Astrocyte of the spinal cord (primary cell): Measurements from ENCODE around the gene RCHY1.

Experiments used
- DNase-seq: peaks from one replicate; pipeline ENCODE4 v3.0.0; 2011; ENCODE audit warnings: low read depth, low spot score
- H3K4me3 ChIP-seq: 2 replicates; pipeline ENCODE4 v1.5.1; 2011; ENCODE audit warnings: low read depth, mild to moderate bottlenecking, low read length, moderate library complexity
- CTCF ChIP-seq: IDR thresholded peaks from 2 replicates; pipeline ENCODE4 v1.5.1; 2012; ENCODE audit warnings: low read depth, mild to moderate bottlenecking, low read length, inconsistent platforms
- in situ Hi-C: cut with HindIII; loops from 2 replicates; pipeline ENCODE4 v1.10.0; 2017; ENCODE audit warnings: low sequenced_read_pairs

Gene RCHY1

GRCh38 chr4:75477201-75477600 is 37.0 kb downstream of the RCHY1 start:
- H3K4me3 ChIP-seq: no peak overlapping the region
- DNase-seq: no peak
- in situ Hi-C loops: no loop called here
- TF ChIP-seq CTCF: no peak

GRCh38 chr4:75470738-75471137 is 43.5 kb downstream of the RCHY1 start:
- in situ Hi-C loops: no loop called here
- H3K4me3 ChIP-seq: no peak overlapping the region
- no peak for DNase-seq
- no peak for TF ChIP-seq CTCF

- DNase-seq: no peak
- in situ Hi-C loops: no loop called here
- TF ChIP-seq CTCF: no peak
- no peak overlapping the region for H3K4me3 ChIP-seq
These were observed 44.3 kb downstream of the RCHY1 start for GRCh38 chr4:75469896-75470295.

- in situ Hi-C loops: no loop called here
- no peak for DNase-seq
- TF ChIP-seq CTCF: no peak
- H3K4me3 ChIP-seq: no peak overlapping the region
These were observed 56.8 kb downstream of the RCHY1 start for GRCh38 chr4:75457365-75457764.

GRCh38 chr4:75434105-75434504 is 80.1 kb downstream of the RCHY1 start:
- DNase-seq: no peak
- in situ Hi-C loops: no loop called here
- no peak for TF ChIP-seq CTCF
- H3K4me3 ChIP-seq: no peak overlapping the region

GRCh38 chr4:75432683-75433082 is 81.5 kb downstream of the RCHY1 start:
- in situ Hi-C loops: no loop called here
- no peak for DNase-seq
- peak; percentile 33 for TF ChIP-seq CTCF
- no peak overlapping the region for H3K4me3 ChIP-seq

GRCh38 chr4:75429208-75429607 is 85.0 kb downstream of the RCHY1 start:
- no peak for TF ChIP-seq CTCF
- in situ Hi-C loops: no loop called here
- no peak overlapping the region for H3K4me3 ChIP-seq
- no peak for DNase-seq
